IMR-90 (cell line): ENCODE measurements around the gene ZNF366. TPM values are rescaled to one million over a fixed set of nuclear protein-coding genes. Genes with fewer than 3 reads are reported as not detected.

Source experiments
- ATAC-seq: fragments of 200-7000 bp; cut with Tn5 transposase; 2 replicates; pipeline ENCODE4 v1.9.1; 2020; ENCODE audit warnings: low read depth, mild to moderate bottlenecking, moderate library complexity
- BruUV-seq: library from RNA; stranded (reverse); fragments of 400-500 nt; replicated peaks from 2 replicates; lab custom pipeline; 2021; lab: Mats Ljungman, UMichigan
- CTCF ChIA-PET: fragments of 300-600 bp; formaldehyde crosslinking; extraction: SDS; loops from one replicate; lab custom pipeline; 2021; ENCODE audit warnings: antibody characterized with exemption; lab: Yijun Ruan, JAX
- POLR2A ChIA-PET: fragments of 300-600 bp; sonication (Branson Sonifier 250); formaldehyde crosslinking; loops from one replicate; lab custom pipeline; 2022; ENCODE audit warnings: antibody characterized with exemption; ENCODE audit not compliant: unreplicated experiment; lab: Charles Lee
- DNase-seq: peaks from one replicate; pipeline ENCODE4 v3.0.0; 2013
- H2AFZ ChIP-seq: replicated peaks from 2 replicates; pipeline ENCODE3; 2013; ENCODE audit warnings: low read length, mild to moderate bottlenecking; ENCODE audit not compliant: poor library complexity
- H2AK5ac ChIP-seq: 2 replicates; pipeline ENCODE4 v1.6.1; 2013; ENCODE audit warnings: low read depth, low read length, inconsistent platforms
- H2AK9ac ChIP-seq: replicated peaks from 2 replicates; pipeline ENCODE3; 2013; ENCODE audit warnings: mild to moderate bottlenecking, low read depth, low read length, moderate library complexity; ENCODE audit not compliant: poor library complexity
- H2BK120ac ChIP-seq: 2 replicates; pipeline ENCODE4 v1.6.1; 2013; ENCODE audit warnings: low read depth, low read length, inconsistent platforms
- H2BK15ac ChIP-seq: 3 replicates; pipeline ENCODE4 v1.6.1; 2013; ENCODE audit warnings: low read depth, low read length, inconsistent platforms
- H2BK20ac ChIP-seq: 2 replicates; pipeline ENCODE4 v1.6.1; 2013; ENCODE audit warnings: low read depth, mild to moderate bottlenecking, inconsistent platforms, low read length, moderate library complexity
- H2BK5ac ChIP-seq: 2 replicates; pipeline ENCODE4 v1.6.1; 2013; ENCODE audit warnings: mild to moderate bottlenecking, low read depth, low read length, inconsistent platforms; ENCODE audit not compliant: poor library complexity, severe bottlenecking
- H3K14ac ChIP-seq: replicated peaks from 2 replicates; pipeline ENCODE4 v1.6.1; 2013; ENCODE audit warnings: low read depth, low read length, inconsistent platforms
- H3K18ac ChIP-seq: 2 replicates; pipeline ENCODE4 v1.6.1; 2013; ENCODE audit warnings: low read depth, low read length, control low read depth
- H3K23ac ChIP-seq: 2 replicates; pipeline ENCODE4 v1.6.1; 2013; ENCODE audit warnings: low read depth, low read length, inconsistent platforms
- H3K27ac ChIP-seq: 2 replicates; pipeline ENCODE4 v1.5.1; 2013; ENCODE audit warnings: mild to moderate bottlenecking, control low read depth, low read length; ENCODE audit not compliant: insufficient read depth
- H3K27me3 ChIP-seq: 2 replicates; pipeline ENCODE4 v1.6.1; 2013; ENCODE audit warnings: low read length; ENCODE audit not compliant: control insufficient read depth, insufficient read depth
- H3K36me3 ChIP-seq: 2 replicates; pipeline ENCODE4 v1.6.1; 2013; ENCODE audit warnings: low read length, mixed read lengths; ENCODE audit not compliant: control insufficient read depth, insufficient read depth
- H3K4ac ChIP-seq: 2 replicates; pipeline ENCODE4 v1.6.1; 2013; ENCODE audit warnings: low read depth, low read length, inconsistent platforms
- H3K4me1 ChIP-seq: 2 replicates; pipeline ENCODE4 v1.6.1; 2013; ENCODE audit warnings: low read length, mixed read lengths; ENCODE audit not compliant: control insufficient read depth, insufficient read depth
- H3K4me2 ChIP-seq: 2 replicates; pipeline ENCODE4 v1.6.1; 2013; ENCODE audit warnings: low read depth, mild to moderate bottlenecking, control low read depth, low read length, moderate library complexity
- H3K4me3 ChIP-seq: 2 replicates; pipeline ENCODE4 v1.5.1; 2013; ENCODE audit warnings: low read depth, mild to moderate bottlenecking, control low read depth, low read length, moderate library complexity; ENCODE audit not compliant: insufficient read depth
- H3K56ac ChIP-seq: 2 replicates; pipeline ENCODE4 v1.6.1; 2013; ENCODE audit warnings: low read length, inconsistent platforms; ENCODE audit not compliant: insufficient read depth; ENCODE audit errors: extremely low read depth
- H3K79me1 ChIP-seq, 2 experiments: 2 replicates each; pipeline ENCODE4 v1.6.1; 2013; ENCODE audit warnings: low read length in 2 of 2, inconsistent platforms in 1 of 2, low read depth in 1 of 2
- H3K9ac ChIP-seq: 2 replicates; pipeline ENCODE4 v1.6.1; 2013; ENCODE audit warnings: low read depth, low read length, control low read depth
- H3K9me1 ChIP-seq: 2 replicates; pipeline ENCODE4 v1.6.1; 2013; ENCODE audit warnings: low read length, inconsistent platforms; ENCODE audit not compliant: insufficient read depth
- H3K9me3 ChIP-seq: 2 replicates; pipeline ENCODE4 v1.6.1; 2013; ENCODE audit warnings: low read length; ENCODE audit not compliant: control insufficient read depth, insufficient read depth
- H4K20me1 ChIP-seq: 2 replicates; pipeline ENCODE4 v1.6.1; 2013; ENCODE audit warnings: low read length, inconsistent platforms; ENCODE audit not compliant: insufficient read depth
- H4K5ac ChIP-seq: 2 replicates; pipeline ENCODE4 v1.6.1; 2013; ENCODE audit warnings: mild to moderate bottlenecking, low read depth, low read length, control low read depth
- H4K8ac ChIP-seq, 2 experiments: 2 replicates each; pipeline ENCODE4 v1.6.1; 2013; ENCODE audit warnings: low read depth in 2 of 2, low read length in 2 of 2, control low read depth in 1 of 2, inconsistent platforms in 1 of 2
- H4K91ac ChIP-seq: 2 replicates; pipeline ENCODE4 v1.6.1; 2013; ENCODE audit warnings: low read depth, low read length, inconsistent platforms; ENCODE audit not compliant: insufficient read depth
- MAFK ChIP-seq: IDR thresholded peaks from 2 replicates; pipeline ENCODE4 v1.6.1; 2012; ENCODE audit warnings: low read depth, low read length, improper control_type of control experiment
- MAZ ChIP-seq: IDR thresholded peaks from 2 replicates; pipeline ENCODE4 v1.6.1; 2012; ENCODE audit warnings: low read depth, mild to moderate bottlenecking, low read length, improper control_type of control experiment, moderate library complexity, borderline replicate concordance
- MXI1 ChIP-seq: IDR thresholded peaks from 2 replicates; pipeline ENCODE4 v1.6.1; 2012; ENCODE audit warnings: low read depth, mild to moderate bottlenecking, low read length, moderate library complexity, borderline replicate concordance
- WGBS, 2 experiments: methylation state at CpG; one replicate each; pipeline versions ENCODE4 v1.1.5 to v1.1.7; 2013; ENCODE audit warnings: missing lambda C conversion rate in 2 of 2; ENCODE audit not compliant: insufficient read length in 1 of 2; ENCODE audit errors: extremely low coverage in 2 of 2; 5-methylcytosine and 5-hydroxymethylcytosine counted together
- dilution Hi-C: fragments of 300-500 bp; cut with HindIII; formaldehyde crosslinking; loops from one replicate; pipeline ENCODE4 v1.14.3; 2018; ENCODE audit warnings: low sequenced_read_pairs; ENCODE audit not compliant: unreplicated experiment
- in situ Hi-C: fragments of 300-500 bp; cut with MboI; formaldehyde crosslinking; loops from 3 replicates; pipeline ENCODE4 v1.14.3; 2019; ENCODE audit warnings: low sequenced_read_pairs, inconsistent platforms, mixed read lengths
- intact Hi-C: fragments of 100-400 bp; cut with micrococcal nuclease; formaldehyde crosslinking; loops from 2 replicates; pipeline ENCODE4 v1.10.0; 2022
- polyA plus RNA-seq, 3 experiments: library from polyadenylated mRNA; depleted of rRNA; stranded (reverse); fragments of >200 nt; gene quantifications; 2 replicates each; pipeline ENCODE4 v1.2.3, GENCODE V29; 2012; ENCODE audit warnings: low replicate concordance in 1 of 3
- total RNA-seq: library from RNA; depleted of rRNA; stranded (reverse); fragments of >200 nt; gene quantifications from 2 replicates; pipeline ENCODE4 v1.2.3, GENCODE V29; 2012
- TF ChIP-seq, protein P1 (sequence below): fragments of 150-350 bp; IDR thresholded peaks from 2 replicates; pipeline ENCODE4 v1.6.1; 2016; ENCODE audit warnings: low read depth, mild to moderate bottlenecking, low read length, moderate library complexity, borderline replicate concordance

ZNF366 gene
- total and polyA plus RNA-seq, 2 of the 4 experiments (the other 2 are of a cell fraction): not detected

DNA sequence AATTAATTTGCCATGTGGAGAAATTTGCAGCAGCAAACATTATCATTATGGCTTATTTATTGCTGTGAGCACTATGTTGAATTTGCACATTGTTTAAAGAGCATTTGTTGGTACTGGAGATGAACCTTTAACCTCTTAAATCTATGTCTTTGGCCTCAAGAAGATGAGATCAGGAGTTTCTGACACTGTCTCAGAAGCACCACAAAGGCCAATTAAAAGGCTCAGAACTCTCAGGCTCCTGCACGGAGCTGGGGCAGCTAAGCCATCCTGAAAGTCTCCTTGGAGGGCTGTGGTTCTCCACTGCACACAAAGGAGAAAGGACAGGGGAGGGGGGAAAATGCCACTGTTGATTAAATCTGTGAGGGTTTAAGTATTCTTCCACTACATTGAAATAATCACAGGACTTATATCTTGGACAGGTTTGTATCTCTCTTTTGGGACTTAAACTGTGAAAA is 33.1 kb downstream of the ZNF366 start:
- no peak for ATAC-seq
- Histone ChIP-seq H2BK15ac (no peak overlapping the region), H4K91ac (no peak overlapping the region), H3K27ac (no peak overlapping the region), H3K9me1 (peaks cover 2% of the 10 kb centered on the region; the same call in 1 of the 2 replicates), H3K4me3 (no peak overlapping the region), H3K14ac (no peak overlapping the region), H3K27me3 (no peaks in the 10 kb centered on the region), H3K56ac (no peak overlapping the region), H2AK5ac (no peak overlapping the region), H3K23ac (no peak overlapping the region), H4K8ac (no peak overlapping the region), H3K9ac (no peak overlapping the region), H3K4me1 (peaks cover 6% of the 10 kb centered on the region; the same call in 1 of the 2 replicates), H3K79me1 (no peaks in the 10 kb centered on the region), H3K4ac (no peak overlapping the region), H4K5ac (no peak overlapping the region), H3K36me3 (no peaks in the 10 kb centered on the region), H2BK20ac (no peak overlapping the region), H2BK120ac (no peak overlapping the region), H3K9me3 (no peaks in the 10 kb centered on the region), H2AK9ac (no peak overlapping the region), H4K20me1 (no peaks in the 10 kb centered on the region), H2AFZ (no peak overlapping the region), H2BK5ac (no peak overlapping the region), H3K18ac (no peak overlapping the region), H3K4me2 (no peak overlapping the region)
- in situ Hi-C loops (no loop called here), intact Hi-C loops (no loop called here), dilution Hi-C loops (no loop called here)
- POLR2A ChIA-PET: no interaction called here
- CTCF ChIA-PET: no interaction called here
- WGBS, 2 experiments: no CpG with 5 or more reads among the region's 1 CpG
- DNase-seq: no peak
- BruUV-seq: no TSS peak
- TF ChIP-seq MAFK (no peak), MXI1 (no peak), MAZ (no peak)
- TF ChIP-seq, protein P1, sequence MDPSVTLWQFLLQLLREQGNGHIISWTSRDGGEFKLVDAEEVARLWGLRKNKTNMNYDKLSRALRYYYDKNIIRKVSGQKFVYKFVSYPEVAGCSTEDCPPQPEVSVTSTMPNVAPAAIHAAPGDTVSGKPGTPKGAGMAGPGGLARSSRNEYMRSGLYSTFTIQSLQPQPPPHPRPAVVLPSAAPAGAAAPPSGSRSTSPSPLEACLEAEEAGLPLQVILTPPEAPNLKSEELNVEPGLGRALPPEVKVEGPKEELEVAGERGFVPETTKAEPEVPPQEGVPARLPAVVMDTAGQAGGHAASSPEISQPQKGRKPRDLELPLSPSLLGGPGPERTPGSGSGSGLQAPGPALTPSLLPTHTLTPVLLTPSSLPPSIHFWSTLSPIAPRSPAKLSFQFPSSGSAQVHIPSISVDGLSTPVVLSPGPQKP: no peak
